GM12875 (cell line): Measurements from ENCODE around the gene DOCK10.

Source experiments
- H3K4me3 ChIP-seq: one replicate; pipeline ENCODE4 v1.5.1; 2011; ENCODE audit warnings: low read depth, low read length, control low read depth
- TF ChIP-seq, protein P1 (sequence below): IDR thresholded peaks from 2 replicates; pipeline ENCODE4 v1.5.1; 2011; ENCODE audit warnings: low read depth, mild to moderate bottlenecking, control low read depth, inconsistent platforms, low read length, moderate library complexity, borderline replicate concordance; ENCODE audit not compliant: insufficient read depth

The DOCK10 gene

GRCh38 chr2:225027061-225027762, 15.1 kb downstream of the DOCK10 start:
- TF ChIP-seq, protein P1, sequence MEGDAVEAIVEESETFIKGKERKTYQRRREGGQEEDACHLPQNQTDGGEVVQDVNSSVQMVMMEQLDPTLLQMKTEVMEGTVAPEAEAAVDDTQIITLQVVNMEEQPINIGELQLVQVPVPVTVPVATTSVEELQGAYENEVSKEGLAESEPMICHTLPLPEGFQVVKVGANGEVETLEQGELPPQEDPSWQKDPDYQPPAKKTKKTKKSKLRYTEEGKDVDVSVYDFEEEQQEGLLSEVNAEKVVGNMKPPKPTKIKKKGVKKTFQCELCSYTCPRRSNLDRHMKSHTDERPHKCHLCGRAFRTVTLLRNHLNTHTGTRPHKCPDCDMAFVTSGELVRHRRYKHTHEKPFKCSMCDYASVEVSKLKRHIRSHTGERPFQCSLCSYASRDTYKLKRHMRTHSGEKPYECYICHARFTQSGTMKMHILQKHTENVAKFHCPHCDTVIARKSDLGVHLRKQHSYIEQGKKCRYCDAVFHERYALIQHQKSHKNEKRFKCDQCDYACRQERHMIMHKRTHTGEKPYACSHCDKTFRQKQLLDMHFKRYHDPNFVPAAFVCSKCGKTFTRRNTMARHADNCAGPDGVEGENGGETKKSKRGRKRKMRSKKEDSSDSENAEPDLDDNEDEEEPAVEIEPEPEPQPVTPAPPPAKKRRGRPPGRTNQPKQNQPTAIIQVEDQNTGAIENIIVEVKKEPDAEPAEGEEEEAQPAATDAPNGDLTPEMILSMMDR = no peak
- H3K4me3 ChIP-seq = no peak overlapping the region

DNA sequence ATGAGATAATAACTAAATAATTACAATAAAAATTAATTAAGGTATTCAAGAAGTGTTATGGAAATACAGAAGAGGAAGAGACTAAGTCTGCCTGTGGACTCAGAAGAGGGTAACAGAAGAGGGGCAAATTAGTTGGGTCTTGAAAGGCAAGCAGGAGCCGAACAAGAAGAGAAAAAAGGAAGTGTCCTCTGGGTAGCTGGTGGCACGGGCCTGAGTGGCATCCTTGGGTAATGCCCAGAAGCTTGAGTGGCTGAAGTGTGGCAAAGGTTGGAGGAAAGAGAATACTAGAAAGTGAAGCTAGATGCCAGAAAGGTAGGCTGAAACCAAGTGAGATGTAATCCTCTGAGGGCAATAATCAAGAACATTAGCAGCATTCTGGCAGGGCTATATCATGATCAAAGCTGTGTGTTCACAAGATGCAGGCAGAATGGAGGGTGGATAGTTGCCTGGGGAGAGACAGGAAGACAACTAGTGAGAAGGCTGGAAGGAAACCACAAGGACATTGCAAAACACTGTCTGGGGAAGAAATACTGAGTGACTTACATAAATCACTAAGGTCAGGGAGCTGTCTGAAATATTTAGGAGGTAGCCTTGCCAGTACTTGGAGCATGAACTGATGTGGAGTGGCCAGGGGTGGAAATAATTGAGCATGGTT, 16.2 kb downstream of the DOCK10 start:
- H3K4me3 ChIP-seq = no peak overlapping the region
- TF ChIP-seq, protein P1 = no peak

DNA sequence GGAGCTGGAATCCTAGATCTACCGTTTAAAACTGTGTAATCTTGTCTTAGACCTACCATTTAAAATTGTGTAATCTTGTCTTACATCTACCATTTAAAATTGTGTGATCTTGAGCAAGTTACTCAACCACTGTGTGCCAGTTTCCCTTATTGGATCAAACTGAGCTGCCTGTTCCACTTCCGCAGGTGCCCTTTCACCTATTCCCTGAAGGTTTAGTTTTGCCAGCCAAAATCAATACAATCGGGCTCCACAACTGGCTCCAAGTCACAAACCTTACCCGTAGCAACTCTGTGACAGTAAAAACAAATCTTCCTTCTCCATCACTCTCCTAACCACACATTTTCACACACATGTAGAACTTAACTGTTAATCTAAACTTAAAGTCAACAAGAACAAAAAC, 20.1 kb downstream of the DOCK10 start:
- TF ChIP-seq, protein P1 = no peak
- no peak overlapping the region for H3K4me3 ChIP-seq

DNA sequence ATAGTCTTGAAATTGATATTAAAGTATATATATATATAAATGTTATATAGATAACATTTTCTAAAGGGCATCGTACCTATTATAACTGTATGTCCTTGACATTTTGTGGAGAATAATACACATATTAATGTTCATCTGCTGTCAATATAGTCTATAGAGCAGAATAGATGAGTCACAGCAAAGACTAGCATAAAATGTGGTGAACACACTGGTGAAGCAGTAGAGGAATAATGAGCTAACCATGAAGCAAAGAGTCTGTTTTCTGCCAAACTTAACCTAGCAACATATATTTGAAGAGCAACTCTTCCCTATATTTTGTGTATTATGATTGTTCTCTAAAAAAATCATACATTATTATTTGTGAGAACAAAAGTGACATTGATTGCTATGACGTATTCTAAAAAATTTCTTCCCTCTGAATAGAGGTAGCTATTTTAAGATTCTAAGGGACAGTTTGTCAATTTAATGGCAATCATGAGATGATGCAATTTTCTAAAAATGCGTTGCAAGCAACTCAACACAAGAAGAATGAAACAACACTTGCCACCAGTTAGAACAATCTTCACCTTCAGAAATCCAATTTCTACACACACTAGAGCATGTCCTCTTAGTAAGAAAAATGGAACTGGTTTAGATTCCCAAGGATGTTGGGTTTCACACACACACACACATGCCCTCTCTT, 22.0 kb downstream of the DOCK10 start:
- H3K4me3 ChIP-seq = no peak overlapping the region
- TF ChIP-seq, protein P1 = no peak

GRCh38 chr2:225019105-225019504, 23.2 kb downstream of the DOCK10 start:
- TF ChIP-seq, protein P1 = no peak
- no peak overlapping the region for H3K4me3 ChIP-seq

- no peak overlapping the region for H3K4me3 ChIP-seq
- TF ChIP-seq, protein P1 = no peak
Measured at GRCh38 chr2:225017713-225018112, 24.6 kb downstream of the DOCK10 start.

GRCh38 chr2:225017098-225017685, 25.1 kb downstream of the DOCK10 start:
- H3K4me3 ChIP-seq = no peak overlapping the region

More at GRCh38 chr2:225017098-225017685, 25.1 kb downstream of the DOCK10 start:
- TF ChIP-seq, protein P1 = no peak
